NT2/D1 (cell line): ENCODE measurements around the gene VEZF1.

Source experiments
- SUZ12 ChIP-seq: IDR thresholded peaks from 2 replicates; pipeline ENCODE4 v1.6.1; 2011; ENCODE audit not compliant: insufficient read length, insufficient read depth; ENCODE audit errors: extremely low read depth
- ZNF274 ChIP-seq: IDR thresholded peaks from 2 replicates; pipeline ENCODE4 v1.6.1; 2011; ENCODE audit warnings: mild to moderate bottlenecking, low read depth, low read length

DNA sequence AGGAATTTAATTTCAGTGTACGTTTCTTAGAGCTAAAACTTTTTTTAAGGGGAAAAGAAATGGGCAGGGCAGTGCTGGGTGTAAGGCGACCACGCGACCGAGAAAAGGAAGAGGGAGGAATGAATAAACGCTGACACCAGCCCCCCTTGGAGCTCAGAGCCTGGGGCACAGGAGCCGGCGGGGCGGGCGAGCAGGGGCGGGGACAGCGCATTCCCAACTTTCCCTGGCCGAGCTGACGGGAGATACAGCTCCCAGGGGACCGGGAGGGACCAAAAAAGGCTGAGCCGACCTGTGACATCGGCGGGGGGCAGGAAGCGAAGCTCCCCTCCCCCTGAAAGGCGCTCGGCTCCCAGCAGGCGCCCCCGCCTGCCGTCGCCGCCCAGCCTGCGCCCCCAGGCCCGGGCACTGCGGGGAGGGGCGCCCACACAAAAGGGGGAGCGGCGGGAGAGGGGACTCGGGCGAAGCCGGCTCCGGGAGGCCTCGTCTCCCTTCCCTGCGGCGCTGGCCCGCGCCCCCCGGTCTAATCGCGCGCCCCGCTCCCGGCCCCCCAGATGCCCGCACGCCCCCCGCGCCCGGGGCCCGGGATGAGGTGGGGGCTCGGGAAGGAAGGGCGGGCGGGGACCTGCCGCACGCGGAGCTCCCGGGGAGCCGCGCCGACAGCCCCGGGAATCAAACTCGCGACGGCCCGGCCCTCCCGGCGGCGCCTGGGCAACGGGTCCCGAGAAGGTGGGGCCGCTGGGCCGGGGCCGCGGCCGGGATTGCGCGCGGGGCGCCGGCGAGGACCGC, 33.5 kb downstream of the VEZF1 start:
- TF ChIP-seq SUZ12: no peak
- TF ChIP-seq ZNF274: no peak
